Dermis microvascular lymphatic vessel endothelial cell (primary cell): ENCODE results near the gene HAPLN2. TPM values are rescaled to one million over a fixed set of nuclear protein-coding genes. Genes with fewer than 3 reads are reported as not detected.
A peak's percentile ranks its signal among the peaks of the same experiment; 100 is the strongest.

ENCODE experiments used
- DNase-seq, 2 donors: peaks; one replicate each; pipeline versions ENCODE4 v3.0.0 to v3.0.0-alpha.2; 2010; ENCODE audit warnings: low read depth in 2 of 2
- total RNA-seq: library from RNA; depleted of rRNA; stranded (reverse); fragments of >200 nt; gene quantifications from 2 replicates; pipeline ENCODE4 v1.2.1, GENCODE V29; 2014

Gene HAPLN2
- total RNA-seq, 1 donor from 2014 or later = not detected

- DNase-seq = no peak
Observed at GRCh38 chr1:156644146-156644545, 24.9 kb downstream of the HAPLN2 start.

GRCh38 chr1:156644640-156645039, 25.4 kb downstream of the HAPLN2 start:
- no peak for DNase-seq

DNA sequence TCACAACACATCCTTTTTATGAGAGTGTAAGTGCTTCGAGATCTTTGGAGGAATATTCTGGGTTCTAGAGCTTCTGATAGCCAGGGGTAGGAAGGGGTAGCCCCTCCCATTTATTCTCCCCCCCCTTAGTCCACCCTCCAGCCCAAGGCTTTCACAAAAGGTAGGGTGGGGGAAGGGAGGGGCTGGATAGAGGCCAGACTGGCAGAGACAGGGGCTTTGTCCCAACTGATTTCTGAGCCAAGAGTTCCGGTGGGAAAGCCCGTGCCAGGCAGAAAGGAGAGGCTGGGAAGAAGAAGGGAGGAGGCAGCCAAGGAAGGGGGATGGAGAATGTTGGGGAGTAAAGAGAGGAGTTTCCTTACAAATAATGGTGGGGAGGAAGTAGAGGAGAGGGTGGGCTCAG, 25.8 kb downstream of the HAPLN2 start:
- DNase-seq = no peak

DNA sequence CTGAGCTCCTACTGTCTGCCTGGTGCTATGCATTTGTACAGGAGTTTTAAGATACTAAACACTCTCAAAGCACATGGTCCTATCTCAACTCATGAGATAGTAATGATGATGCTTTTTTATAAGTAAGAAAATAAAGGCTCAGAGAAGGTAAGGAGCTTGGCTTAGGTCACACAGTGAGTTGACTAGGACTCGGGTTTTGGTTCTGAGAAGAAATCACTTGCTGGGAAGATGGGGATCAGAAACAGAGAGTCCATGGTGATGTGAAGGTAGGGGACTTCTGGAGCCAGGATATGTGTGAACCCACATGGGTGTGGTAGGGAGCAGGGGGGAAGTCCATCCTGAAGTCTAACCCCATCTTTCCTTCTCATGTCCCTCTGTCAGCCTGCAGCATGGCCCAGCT, 26.5 kb downstream of the HAPLN2 start:
- DNase-seq = no peak

DNA sequence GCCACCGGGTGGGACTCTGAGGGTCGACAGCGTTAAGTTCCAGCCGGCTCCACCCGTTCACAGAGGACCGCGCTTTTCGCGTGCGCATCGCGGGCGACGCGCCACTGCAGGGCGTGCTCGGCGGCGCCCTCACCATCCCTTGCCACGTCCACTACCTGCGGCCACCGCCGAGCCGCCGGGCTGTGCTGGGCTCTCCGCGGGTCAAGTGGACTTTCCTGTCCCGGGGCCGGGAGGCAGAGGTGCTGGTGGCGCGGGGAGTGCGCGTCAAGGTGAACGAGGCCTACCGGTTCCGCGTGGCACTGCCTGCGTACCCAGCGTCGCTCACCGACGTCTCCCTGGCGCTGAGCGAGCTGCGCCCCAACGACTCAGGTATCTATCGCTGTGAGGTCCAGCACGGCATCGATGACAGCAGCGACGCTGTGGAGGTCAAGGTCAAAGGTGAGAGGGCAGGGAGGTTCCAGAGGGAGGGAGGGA, 27.6 kb downstream of the HAPLN2 start:
- DNase-seq = no peak

GRCh38 chr1:156647351-156647750, 28.1 kb downstream of the HAPLN2 start:
- DNase-seq = no peak

DNA sequence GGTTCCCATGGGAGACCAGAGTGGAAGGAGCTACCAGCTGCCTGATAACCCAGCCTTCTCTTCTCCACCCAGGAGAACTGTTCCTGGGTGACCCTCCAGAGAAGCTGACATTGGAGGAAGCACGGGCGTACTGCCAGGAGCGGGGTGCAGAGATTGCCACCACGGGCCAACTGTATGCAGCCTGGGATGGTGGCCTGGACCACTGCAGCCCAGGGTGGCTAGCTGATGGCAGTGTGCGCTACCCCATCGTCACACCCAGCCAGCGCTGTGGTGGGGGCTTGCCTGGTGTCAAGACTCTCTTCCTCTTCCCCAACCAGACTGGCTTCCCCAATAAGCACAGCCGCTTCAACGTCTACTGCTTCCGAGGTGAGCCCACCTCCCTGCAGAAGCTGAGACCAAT, 29.3 kb downstream of the HAPLN2 start:
- DNase-seq = no peak

- no peak for DNase-seq
Observed at GRCh38 chr1:156648951-156649350, 29.7 kb downstream of the HAPLN2 start.

DNA sequence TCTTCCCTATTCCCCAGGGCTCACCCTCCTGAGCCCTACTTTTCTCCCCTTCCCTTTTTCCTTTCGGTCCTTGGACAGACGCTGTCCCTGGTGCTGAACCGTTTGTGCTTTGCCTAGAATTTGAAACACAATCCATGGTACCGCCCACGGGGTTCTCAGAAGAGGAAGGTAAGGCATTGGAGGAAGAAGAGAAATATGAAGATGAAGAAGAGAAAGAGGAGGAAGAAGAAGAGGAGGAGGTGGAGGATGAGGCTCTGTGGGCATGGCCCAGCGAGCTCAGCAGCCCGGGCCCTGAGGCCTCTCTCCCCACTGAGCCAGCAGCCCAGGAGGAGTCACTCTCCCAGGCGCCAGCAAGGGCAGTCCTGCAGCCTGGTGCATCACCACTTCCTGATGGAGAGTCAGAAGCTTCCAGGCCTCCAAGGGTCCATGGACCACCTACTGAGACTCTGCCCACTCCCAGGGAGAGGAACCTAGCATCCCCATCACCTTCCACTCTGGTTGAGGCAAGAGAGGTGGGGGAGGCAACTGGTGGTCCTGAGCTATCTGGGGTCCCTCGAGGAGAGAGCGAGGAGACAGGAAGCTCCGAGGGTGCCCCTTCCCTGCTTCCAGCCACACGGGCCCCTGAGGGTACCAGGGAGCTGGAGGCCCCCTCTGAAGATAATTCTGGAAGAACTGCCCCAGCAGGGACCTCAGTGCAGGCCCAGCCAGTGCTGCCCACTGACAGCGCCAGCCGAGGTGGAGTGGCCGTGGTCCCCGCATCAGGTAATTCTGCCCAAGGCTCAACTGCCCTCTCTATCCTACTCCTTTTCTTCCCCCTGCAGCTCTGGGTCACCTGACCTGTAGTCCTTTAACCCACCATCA, 33.1 kb downstream of the HAPLN2 start:
- peak in 1 of 2 donors; percentile 41 for DNase-seq

GRCh38 chr1:156652992-156653355, 33.8 kb downstream of the HAPLN2 start:
- no peak for DNase-seq

- no peak for DNase-seq
Observed at GRCh38 chr1:156654700-156655099, 35.5 kb downstream of the HAPLN2 start.

DNA sequence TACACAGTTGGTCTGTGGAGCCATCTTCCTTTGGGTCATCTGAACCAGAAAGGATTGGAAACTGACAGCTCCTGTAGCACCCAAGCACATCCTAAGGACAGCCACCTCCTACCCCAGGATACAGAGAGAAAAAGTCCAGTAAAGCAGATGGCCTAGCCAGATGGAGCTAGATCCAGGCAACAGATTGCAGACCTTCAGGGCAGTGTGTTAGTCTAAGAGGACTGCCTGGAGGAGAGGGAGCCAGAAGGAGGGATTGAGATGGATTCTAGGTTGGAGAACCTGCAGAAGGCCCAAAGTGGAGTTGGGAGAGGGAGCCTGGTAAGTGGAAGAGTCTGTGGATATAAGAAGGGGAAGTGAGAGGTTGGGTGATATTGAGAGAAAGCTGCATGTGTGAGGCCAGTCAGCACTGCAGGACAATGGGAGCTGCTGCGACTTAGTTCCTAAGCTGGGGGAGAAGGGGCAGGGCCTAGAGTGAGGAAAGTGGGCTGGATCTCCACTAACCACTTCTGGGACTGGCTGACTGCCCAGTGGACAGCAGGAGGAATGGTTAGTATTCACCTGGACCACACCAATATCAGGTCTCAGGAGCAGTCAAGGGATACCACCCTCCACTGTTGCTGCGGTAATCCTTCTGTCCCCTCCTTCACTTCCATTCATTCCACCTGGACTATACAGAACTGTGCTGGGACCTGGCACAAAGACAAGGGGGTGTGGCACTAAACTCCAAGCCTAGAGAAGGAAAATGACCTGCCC, 36.1 kb downstream of the HAPLN2 start:
- no peak for DNase-seq

- no peak for DNase-seq
Observed at GRCh38 chr1:156655904-156656516, 36.8 kb downstream of the HAPLN2 start.

DNA sequence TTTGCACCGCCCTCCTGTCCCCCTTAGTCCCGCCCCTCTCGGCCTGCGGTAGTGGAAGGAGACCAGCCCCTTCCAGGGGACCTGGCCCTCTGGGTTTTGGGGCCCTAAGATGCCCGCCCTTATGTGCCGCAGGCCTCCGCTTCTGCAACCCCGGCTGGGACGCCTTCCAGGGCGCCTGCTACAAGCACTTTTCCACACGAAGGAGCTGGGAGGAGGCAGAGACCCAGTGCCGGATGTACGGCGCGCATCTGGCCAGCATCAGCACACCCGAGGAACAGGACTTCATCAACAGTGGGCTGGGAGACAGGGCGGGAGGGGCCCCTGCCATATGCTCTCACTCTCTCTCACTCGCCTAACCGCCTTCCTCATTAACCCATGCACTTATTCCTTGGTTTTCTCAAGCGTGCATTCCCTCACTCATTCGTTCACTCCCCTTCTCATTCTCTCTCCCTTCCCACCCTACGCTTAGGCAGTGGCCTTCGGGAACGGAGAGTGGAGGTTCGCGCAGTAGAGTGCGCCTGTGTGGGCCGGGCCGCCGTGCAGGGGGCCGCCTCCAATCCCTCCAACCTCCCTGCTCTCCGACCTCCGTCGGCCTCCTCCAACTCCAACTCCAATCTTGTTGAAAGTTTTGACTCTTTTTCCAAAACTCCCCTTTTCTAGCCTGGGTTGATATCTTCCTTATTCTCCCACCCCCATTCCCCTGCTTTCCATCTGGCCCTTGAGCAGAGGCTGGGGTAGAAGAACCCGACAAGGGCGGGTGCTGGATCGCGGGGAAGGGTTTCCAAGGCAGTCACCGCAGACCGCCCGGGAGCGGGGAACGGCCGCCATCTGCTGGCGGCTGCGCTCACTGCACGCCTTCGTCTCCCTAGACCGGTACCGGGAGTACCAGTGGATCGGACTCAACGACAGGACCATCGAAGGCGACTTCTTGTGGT, 37.9 kb downstream of the HAPLN2 start:
- peak in 1 of 2 donors; percentile 53 for DNase-seq

DNA sequence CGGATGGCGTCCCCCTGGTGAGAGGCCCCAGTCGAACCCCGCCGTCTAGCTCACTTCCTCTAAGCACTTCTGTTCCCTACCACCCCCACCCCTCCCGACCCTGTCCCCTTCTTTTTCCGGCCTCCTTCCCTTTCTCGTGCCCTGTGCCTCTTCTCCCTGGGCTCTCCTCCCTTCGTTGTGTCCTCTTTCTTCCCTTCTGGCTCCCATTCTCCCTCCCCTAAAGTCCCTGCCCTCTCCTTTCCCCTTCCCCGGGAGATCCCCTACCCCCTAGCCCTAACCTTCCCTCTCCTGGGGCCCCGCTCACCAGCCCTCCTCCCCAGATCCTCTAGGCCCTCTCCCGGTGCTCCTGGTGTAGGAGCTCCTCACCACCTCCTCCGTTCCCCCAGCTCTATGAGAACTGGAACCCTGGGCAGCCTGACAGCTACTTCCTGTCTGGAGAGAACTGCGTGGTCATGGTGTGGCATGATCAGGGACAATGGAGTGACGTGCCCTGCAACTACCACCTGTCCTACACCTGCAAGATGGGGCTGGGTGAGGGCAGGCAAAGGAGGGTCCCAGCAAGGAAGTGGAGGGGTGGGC, 38.6 kb downstream of the HAPLN2 start:
- no peak for DNase-seq

- no peak for DNase-seq
Observed at GRCh38 chr1:156658496-156658895, 39.3 kb downstream of the HAPLN2 start.

DNA sequence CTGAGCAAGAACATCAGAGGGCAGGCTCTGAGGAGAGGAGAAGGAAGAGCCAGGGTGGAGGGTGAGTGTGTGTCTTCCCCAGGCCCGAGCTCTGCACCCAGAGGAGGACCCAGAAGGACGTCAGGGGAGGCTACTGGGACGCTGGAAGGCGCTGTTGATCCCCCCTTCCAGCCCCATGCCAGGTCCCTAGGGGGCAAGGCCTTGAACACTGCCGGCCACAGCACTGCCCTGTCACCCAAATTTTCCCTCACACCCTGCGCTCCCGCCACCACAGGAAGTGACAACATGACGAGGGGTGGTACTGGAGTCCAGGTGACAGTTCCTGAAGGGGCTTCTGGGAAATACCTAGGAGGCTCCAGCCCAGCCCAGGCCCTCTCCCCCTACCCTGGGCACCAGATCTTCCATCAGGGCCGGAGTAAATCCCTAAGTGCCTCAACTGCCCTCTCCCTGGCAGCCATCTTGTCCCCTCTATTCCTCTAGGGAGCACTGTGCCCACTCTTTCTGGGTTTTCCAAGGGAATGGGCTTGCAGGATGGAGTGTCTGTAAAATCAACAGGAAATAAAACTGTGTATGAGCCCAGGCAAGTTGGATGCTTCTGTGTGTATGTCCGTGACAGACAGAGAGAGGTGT, 39.8 kb downstream of the HAPLN2 start:
- DNase-seq = no peak

GRCh38 chr1:156659661-156659987, 40.4 kb downstream of the HAPLN2 start:
- DNase-seq = no peak

GRCh38 chr1:156659988-156660751, 41.0 kb downstream of the HAPLN2 start:
- peak; percentile 91 to 96 for DNase-seq

DNA sequence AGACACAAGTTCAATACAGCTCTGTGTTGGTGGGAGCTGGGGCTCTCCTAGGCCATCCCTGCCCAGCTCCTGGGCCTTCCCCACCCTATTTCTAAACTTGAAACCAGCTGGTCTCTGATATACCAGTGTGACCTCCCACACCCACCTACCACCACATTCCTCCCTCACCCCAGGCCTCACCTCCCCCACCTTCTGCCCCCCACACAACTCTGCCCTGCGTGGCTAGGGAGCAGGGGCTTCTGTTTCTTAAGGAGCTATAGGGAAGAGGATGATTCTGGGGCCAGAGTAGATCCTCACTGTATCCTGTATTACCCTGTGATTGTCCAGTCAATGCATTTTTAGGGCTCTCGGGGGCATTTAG, 41.5 kb downstream of the HAPLN2 start:
- no peak for DNase-seq
